Measurements from ENCODE around the gene F3.

DNA sequence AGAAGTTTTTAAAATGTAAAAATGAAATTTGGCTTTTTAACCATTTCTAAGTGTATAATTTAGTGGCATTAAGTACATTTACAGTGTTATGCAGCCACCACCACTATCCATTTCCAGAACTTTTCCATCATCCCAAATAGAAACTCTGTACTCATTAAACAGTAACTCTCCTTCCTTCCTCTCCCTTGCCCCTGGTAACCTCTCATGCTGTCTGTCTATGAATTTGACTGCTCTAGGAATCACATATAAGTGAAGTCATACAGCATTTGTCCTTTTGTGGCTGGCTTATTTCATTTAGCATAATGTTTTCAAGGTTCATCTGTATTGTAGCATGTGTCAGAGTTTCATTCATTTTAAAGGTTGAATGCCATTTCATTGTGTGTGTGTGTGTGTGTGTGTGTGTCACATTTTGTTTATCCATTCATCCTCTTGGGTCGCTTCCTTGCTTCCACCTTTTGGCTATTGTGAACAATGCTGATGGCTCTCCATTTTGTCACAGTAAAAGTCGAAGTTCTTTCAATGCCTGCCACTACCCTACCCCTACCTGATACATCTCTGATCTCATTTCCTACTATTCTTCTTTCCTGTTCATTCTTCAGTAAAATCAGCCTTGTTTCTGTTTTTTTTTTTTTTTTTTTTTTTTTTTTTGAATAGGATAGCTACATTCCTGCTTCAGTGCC, 45.3 kb downstream of the F3 start:
- TF ChIP-seq, protein P1, sequence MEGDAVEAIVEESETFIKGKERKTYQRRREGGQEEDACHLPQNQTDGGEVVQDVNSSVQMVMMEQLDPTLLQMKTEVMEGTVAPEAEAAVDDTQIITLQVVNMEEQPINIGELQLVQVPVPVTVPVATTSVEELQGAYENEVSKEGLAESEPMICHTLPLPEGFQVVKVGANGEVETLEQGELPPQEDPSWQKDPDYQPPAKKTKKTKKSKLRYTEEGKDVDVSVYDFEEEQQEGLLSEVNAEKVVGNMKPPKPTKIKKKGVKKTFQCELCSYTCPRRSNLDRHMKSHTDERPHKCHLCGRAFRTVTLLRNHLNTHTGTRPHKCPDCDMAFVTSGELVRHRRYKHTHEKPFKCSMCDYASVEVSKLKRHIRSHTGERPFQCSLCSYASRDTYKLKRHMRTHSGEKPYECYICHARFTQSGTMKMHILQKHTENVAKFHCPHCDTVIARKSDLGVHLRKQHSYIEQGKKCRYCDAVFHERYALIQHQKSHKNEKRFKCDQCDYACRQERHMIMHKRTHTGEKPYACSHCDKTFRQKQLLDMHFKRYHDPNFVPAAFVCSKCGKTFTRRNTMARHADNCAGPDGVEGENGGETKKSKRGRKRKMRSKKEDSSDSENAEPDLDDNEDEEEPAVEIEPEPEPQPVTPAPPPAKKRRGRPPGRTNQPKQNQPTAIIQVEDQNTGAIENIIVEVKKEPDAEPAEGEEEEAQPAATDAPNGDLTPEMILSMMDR (IDR thresholded peaks at IDR 0.05 in 8 of 11, conservative IDR thresholded peaks at IDR 0.05 in 3 of 11) = no peak
- no peak for TF ChIP-seq POLR2AphosphoS5 (IDR thresholded peaks at IDR 0.05)
